Cerebellar cortex (tissue), 1 donor: ENCODE measurements around the gene RASSF4.

Source experiments
- DNase-seq: peaks from one replicate; pipeline ENCODE4 v3.0.0-alpha.2; 2015; ENCODE audit warnings: low spot score

RASSF4 gene

DNA sequence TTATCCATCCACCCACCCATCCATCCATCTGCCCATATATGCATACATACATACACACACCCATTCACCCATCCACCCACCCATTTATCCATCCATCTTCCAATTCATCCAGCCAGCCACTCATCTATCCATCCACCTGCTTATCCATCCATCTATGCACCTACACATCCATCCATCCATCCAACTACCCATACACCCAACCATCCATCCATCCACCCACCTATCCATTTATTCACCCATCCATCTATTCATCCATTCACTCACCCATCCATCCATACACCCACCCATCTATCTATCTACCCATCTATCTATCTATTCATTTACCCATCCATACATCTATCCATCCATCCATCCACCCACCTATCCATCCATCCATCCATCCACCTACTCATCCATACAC lies 31.1 kb upstream of the RASSF4 start:
- no peak for DNase-seq

DNA sequence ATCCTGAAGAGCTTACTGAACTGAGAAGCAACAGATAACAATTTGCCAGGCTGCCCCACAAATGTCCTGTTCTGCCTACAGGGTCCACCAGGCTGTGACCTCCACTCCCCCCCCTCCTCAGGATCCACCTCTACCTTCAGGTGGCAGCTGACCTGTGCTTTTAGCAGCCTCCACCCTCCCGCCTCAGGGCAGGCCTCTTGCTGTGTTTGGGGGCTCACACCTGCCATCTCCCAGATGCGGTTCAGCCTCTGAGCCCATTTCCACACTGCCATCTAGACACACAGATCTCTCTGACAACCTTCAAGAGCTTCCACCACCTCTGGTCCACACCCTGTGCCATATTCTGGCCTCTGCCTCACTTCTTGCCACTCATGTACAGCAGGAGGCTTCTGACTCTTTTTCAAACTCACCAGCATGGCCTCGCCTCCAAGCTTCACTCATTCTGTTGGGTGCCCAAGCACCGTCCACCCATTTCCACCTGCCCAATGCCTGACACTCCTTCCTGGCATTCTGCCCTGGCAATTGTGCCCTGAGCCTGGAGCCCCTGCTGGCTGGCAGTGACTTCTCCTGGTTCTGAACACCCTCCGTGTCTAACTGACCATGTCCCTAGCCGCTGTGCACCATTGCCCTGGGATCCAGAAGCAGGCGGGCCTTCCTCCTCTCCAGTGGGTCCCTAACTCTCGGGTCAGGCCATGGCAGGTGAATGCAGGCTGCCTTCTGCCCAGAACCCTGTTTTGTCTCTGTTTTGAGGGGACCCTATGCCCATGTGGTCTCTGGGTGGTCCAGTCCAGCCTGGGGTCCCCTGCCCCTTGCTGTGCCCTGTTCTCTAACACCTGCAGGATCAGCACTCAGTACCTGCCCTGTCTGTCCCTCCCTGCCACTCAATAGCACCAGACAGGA lies 30.0 kb upstream of the RASSF4 start:
- DNase-seq = no peak

- DNase-seq = no peak
Measured at GRCh38 chr10:44930904-44931620, 28.5 kb upstream of the RASSF4 start.

- no peak for DNase-seq
Measured at GRCh38 chr10:44931621-44932516, 27.7 kb upstream of the RASSF4 start.

DNA sequence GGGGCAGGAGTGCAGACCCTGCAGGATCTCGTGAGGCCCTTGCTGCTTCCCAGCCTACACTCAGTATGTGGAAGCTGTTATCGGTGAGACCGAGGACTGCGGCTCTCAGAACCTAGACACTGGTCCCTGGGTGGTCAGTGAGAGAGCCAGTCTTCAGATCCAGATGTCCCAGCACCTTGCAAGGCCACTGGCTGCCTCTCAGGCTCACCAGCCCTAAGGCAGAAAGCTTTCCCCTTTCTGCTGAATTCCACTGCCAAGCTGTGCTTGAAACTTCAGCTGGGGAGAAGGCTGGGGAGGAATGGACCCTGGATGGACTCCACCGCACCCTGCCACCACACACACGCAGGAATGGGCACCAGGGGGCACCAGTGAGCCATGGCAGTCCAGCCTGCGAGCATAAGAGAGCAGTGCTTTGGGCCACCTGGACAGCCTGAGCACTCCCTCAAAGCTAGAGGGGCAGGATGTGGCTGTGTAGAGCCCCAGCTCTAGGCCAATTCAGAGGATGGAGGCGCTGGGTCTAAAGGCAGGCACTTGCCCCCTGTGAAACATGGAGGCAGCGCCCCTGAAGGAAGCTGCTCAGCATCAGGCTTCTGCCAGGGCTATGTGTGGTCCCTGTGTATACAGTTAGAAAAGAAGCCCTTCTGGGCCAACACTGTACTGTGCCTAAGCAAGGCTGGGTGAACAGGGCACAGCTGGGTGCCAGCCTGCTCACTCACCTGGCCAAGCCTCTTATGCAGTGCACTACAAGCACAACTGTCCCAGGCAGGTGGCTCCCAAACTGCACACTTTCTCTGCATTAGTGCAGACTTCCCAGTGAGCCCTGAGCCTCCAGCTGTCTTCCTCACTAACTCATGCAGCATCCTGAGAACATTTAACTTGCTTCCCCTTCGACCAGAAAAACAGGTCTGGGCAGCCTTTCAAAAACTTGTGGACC lies 26.8 kb upstream of the RASSF4 start:
- peak; percentile 90 for DNase-seq

GRCh38 chr10:44933451-44934321 lies 25.9 kb upstream of the RASSF4 start:
- DNase-seq = no peak

- DNase-seq = no peak
Measured at GRCh38 chr10:44934416-44935200, 25.0 kb upstream of the RASSF4 start.

DNA sequence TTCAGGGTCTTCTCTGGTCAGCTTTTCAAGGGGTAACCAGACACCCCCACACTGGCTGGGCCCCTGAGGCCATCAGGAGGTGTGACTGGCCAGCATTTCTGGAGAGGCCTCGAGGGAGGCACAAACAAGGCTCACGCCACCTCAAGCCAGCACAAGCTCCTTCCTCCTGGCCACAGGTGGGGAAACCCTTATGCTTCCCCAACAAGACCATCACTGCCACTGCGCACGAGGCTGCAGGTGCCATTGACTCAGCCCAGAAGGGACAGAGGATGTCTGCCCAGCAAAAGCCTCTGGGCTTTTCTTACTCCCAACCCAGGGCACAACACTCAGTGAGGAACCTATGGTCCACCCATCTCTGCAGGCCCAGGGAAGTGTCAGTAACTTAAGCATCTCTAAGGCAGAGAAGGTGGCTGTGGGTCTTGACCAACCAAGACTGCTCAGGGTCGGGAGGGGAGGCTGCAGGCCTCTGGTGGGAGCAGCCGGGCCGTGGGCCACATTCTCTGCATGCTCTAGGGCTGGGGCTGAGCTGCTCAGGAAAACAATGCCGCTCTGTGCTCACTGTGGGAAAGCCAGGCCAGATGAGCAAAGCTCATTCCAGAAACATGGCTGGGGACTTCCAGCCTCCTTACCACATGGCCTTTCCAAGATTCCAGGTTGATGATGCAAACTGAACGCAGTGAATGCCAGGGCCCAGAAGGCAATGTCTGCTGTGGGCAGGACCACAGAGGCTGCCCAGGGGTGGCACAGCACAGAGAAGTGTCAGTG lies 24.2 kb upstream of the RASSF4 start:
- no peak for DNase-seq

DNA sequence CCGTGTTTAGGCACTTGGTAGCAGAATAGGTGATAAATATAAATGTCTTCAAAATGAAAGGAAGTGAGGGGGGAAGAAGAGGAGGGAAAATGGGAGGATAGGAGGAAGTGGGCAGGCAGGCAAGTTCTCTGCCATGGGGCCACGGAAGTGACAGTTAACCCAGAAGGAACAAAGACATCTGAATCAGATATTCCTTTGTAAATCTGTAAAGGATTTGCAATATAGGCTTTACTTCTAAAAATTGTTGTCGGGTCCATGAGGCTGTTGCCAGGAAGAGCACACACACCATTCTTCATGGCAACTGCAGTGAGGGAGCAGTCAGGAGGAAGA lies 23.7 kb upstream of the RASSF4 start:
- no peak for DNase-seq

DNA sequence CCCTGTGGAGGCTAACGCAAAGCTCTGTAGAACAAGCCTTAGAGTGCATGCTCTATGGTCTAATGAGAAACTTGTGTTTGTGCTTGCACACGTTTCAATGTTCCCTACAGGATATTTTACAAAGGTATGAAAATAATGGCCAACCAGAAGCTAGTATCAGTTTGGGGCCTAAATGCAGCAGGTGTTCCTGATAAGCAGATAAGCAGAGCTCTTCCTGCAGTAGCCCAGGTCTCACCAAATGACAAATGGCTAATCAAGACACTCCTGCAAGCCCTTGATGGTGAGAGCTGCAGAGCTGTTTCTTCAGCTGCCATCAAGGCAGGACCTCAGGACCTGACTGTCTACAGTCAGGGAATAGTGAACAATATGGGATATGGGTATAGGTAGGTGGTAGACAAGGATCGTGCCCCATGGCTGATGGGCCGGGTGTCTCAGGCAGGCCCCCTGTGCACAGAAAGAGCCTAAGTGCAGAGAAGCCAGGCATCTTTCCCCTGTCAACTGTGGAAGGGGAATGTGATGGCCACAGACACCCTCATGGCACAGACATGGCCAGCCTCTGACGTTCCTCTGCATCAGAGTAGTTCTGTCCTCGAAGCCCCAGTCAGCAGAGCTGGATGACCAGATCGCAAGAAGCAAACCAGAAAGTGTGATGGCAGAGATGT lies 23.2 kb upstream of the RASSF4 start:
- DNase-seq = no peak

DNA sequence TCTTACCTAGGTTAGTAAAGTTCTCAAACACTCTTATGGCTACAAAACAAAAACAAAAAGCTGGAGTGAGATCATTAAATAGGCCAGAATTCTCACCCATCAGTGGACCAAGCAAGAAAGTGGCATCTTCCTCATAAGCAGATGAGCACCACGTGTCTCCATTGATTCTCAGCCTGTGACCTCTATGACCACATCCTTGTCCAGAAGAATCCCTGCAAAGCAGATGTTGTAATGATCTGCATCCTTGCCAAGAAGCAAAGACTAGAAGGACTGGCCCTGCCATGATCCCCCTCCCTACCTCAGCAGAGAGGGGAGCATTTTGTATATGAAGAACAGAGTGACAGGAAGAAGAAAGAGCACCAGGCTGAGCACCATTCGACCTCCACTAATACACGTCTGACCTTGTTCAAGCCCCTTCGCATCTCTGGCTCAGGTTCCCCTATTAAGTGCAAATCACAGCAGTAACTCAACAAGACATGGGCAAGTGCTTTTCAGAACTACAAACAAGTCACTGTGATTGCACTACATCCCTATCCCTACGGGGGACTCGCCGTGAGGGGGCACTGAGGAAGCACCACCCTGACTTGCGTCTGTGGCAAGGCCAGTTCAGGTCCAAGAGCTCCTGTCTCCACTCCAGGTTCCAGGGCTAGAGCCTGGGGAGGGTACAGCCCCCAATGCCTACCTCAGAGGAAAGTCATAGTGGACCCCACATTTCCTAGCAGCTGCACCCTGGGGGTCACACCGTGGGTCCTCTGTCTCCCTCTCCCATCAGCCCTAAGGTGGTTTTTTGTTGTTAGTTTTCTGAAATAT lies 22.2 kb upstream of the RASSF4 start:
- no peak for DNase-seq

DNA sequence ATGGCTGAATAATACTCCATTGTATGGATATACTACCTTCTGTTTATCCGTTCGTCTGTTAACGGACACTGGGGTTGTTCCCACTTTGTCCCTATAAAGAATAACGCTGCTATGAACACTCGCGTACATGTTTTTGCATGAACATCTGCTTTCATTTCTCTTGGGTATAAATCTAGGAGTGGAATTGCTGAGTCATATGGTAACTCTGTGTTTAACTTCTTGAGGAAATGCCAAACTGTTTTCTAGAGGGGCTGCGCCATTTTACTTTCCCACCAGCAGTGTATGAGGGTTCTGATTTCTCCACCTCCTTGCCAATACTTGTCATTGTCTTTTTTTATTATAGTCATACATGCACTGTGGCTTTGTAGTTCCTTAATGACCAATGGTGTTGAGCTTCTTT lies 20.6 kb upstream of the RASSF4 start:
- DNase-seq = no peak

DNA sequence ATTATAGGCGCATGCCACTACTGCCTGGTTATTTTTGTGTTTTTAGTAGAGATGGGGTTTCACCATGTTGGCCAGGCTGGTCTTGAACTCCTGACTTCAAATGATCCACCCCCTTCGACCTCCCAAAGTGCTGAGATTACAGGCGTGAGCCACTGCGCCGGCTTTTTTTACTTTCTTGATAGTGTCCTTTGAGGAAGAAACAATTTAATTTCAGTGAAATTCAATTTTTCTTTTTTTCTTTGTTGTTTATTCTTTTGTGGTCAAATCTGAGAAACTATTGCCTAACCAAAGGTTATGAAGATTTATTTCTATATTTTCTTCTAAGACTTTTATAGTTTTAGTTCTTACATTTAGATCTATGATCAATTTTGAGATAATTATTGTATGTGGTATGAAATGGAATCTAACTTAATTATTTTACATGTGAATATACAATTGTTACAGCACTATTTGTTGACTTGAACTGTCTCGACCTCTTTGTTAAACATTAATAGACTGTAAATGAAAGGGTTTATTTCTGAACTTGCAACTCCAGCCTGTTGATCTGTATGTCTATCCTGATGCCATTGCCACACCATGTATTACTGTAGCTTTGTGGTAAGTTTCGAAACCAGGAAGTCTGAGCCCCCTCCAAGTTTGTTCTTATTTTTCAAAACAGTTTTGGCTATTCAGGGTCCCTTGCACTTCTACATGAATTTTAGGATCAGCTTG lies 19.8 kb upstream of the RASSF4 start:
- no peak for DNase-seq

DNA sequence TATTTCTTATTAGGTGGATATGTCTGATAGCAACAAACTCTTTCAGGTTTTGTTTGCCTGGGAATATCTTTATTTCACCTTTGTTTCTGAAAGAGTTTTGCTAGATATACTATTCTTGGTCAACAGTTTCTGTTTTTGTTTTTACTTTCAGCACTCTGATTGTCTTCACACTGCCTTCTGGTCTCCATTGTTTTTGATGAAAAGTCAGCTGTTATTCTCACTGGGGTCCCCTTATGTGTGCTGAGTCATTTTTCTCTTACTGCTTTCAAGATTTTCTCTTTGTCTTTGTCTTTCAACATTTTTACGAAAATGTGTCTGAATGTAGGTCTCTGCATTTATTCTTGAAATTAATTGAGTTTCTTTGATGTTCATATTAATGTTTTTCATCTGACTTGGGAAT lies 15.2 kb upstream of the RASSF4 start:
- no peak for DNase-seq

GRCh38 chr10:44946205-44946604 lies 13.4 kb upstream of the RASSF4 start:
- no peak for DNase-seq

DNA sequence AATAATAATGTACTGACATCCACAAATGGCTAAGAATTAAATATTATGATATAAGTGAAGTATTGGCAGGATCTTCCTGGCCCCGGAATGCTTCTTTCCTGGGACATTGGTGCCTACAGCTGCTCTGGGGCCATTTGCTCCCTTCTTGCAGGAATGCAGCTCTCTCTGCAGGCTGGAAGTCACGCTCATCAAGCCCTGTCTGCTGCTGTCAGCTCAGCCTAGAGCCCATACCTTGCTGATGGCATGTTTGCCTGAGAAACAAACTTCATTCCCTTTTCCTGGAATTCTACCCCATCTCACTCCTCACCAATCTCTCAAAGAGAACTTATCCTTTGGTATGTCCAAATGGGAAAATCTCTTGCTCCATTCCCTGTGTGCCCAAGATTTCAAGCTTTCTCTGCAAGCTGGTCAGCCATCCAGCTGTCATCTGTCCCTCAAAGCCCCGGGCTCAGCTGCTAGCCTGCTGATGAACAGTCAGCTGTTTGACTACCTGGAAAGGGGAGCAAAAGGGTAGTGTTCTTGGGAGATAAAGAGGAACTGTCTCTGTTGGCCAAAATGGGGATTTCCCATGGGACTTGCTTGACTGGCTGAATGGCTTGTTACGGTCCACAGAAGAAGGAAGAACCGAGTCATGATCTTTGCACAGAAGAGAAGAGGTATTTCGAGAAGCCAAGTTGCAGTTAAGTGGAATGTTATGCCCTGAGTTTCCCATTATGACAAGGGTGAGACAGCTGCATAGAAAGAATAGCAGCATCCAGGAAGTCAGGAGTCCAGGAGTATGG lies 12.0 kb upstream of the RASSF4 start:
- no peak for DNase-seq
